A549 (cell line): ENCODE measurements around the gene ADAP1.
A peak's percentile ranks its signal among the peaks of the same experiment; 100 is the strongest.

Experiments
- CHD2 ChIP-seq: fragments of 150-350 bp; IDR thresholded peaks from 2 replicates; pipeline ENCODE4 v1.6.1; 2014; ENCODE audit warnings: low read length; ENCODE audit not compliant: partially characterized antibody
- CTCF ChIP-seq: fragments of >200 bp; sonication (Bioruptor Twin); formaldehyde crosslinking; IDR thresholded peaks from 3 replicates; pipeline ENCODE4 v1.5.1; 2016
- ELK1 ChIP-seq: fragments of 150-350 bp; IDR thresholded peaks from 2 replicates; pipeline ENCODE4 v1.6.1; 2014; ENCODE audit warnings: low read depth, mild to moderate bottlenecking, low read length
- MAFK ChIP-seq: fragments of 450-650 bp; IDR thresholded peaks from 2 replicates; pipeline ENCODE4 v1.6.1; 2014; ENCODE audit not compliant: partially characterized antibody
- POLR2AphosphoS2 ChIP-seq: conservative IDR thresholded peaks from 2 replicates; pipeline ENCODE4 v1.6.1; 2012; ENCODE audit warnings: low read length, improper control_type of control experiment, inconsistent platforms
- RCOR1 ChIP-seq: fragments of 150-350 bp; IDR thresholded peaks from 2 replicates; pipeline ENCODE4 v1.6.1; 2014; ENCODE audit warnings: antibody characterized with exemption, low read length, low read depth
- RNF2 ChIP-seq: fragments of 200-600 bp; sonication (generic); IDR thresholded peaks from 2 replicates; pipeline ENCODE4 v1.6.1; 2016; ENCODE audit warnings: low read depth, mild to moderate bottlenecking, antibody characterized with exemption, moderate library complexity, borderline replicate concordance

GRCh38 chr7:873367-874002 is 81.0 kb downstream of the ADAP1 start:
- peak; percentile 87 for TF ChIP-seq CTCF
- no peak for TF ChIP-seq ELK1
- no peak for TF ChIP-seq RCOR1
- TF ChIP-seq RNF2, result no peak
- no peak for TF ChIP-seq MAFK
- TF ChIP-seq CHD2, result no peak
- TF ChIP-seq POLR2AphosphoS2, result no peak
